BLaER1 (cell line): ENCODE results near the gene RASEF.

ENCODE experiments used
- H3K27ac ChIP-seq: shearing (Covaris generic); formaldehyde crosslinking; 2 replicates; pipeline ENCODE4 v1.8.1; 2022
- H3K27me3 ChIP-seq: shearing (Covaris generic); formaldehyde crosslinking; 2 replicates; pipeline ENCODE4 v1.8.1; 2022
- H3K36me3 ChIP-seq: shearing (Covaris generic); formaldehyde crosslinking; 2 replicates; pipeline ENCODE4 v1.8.1; 2022
- H3K4me1 ChIP-seq: shearing (Covaris generic); formaldehyde crosslinking; 2 replicates; pipeline ENCODE4 v1.8.1; 2022
- H3K4me2 ChIP-seq: shearing (Covaris generic); formaldehyde crosslinking; 2 replicates; pipeline ENCODE4 v1.8.1; 2022
- H3K4me3 ChIP-seq: shearing (Covaris generic); formaldehyde crosslinking; 2 replicates; pipeline ENCODE4 v1.8.1; 2022
- H3K9ac ChIP-seq: shearing (Covaris generic); formaldehyde crosslinking; 2 replicates; pipeline ENCODE4 v1.8.1; 2022
- H3K9me3 ChIP-seq: shearing (Covaris generic); formaldehyde crosslinking; 2 replicates; pipeline ENCODE4 v1.8.1; 2022
- H4K20me1 ChIP-seq: shearing (Covaris generic); formaldehyde crosslinking; 2 replicates; pipeline ENCODE4 v1.8.1; 2022
- Cebpa-rat ChIP-seq: shearing (Covaris generic); IDR thresholded peaks from 2 replicates; pipeline ENCODE4 v1.8.1; 2022

RASEF gene

GRCh38 chr9:83059417-83059816 lies 3.5 kb downstream of the RASEF start:
- Histone ChIP-seq H3K27me3 (peaks cover 42% of the 10 kb centered on the region), H4K20me1 (no peaks in the 10 kb centered on the region), H3K36me3 (no peaks in the 10 kb centered on the region), H3K4me1 (0 out of 2 replicates have a peak, but pooled peaks cover 4% of the 10 kb centered on the region), H3K4me2 (no peak overlapping the region), H3K9me3 (peaks cover 14% of the 10 kb centered on the region), H3K4me3 (no peak overlapping the region), H3K9ac (no peak overlapping the region), H3K27ac (no peak overlapping the region)
- no peak for TF ChIP-seq Cebpa-rat

- no peak overlapping the region for H3K9ac ChIP-seq
- no peaks in the 10 kb centered on the region for H3K36me3 ChIP-seq
- no peak overlapping the region for H3K4me2 ChIP-seq
- TF ChIP-seq Cebpa-rat, result no peak
- H4K20me1 ChIP-seq, result no peaks in the 10 kb centered on the region
- no peak overlapping the region for H3K27ac ChIP-seq
- peaks cover 18% of the 10 kb centered on the region for H3K27me3 ChIP-seq
- H3K9me3 ChIP-seq, result no peaks in the 10 kb centered on the region
- H3K4me1 ChIP-seq, result no peaks in the 10 kb centered on the region
- H3K4me3 ChIP-seq, result no peak overlapping the region
Measured at GRCh38 chr9:83056911-83057310, 6.0 kb downstream of the RASEF start.

GRCh38 chr9:83056174-83056573 lies 6.8 kb downstream of the RASEF start:
- Histone ChIP-seq H3K9me3 (no peaks in the 10 kb centered on the region), H3K4me1 (no peaks in the 10 kb centered on the region), H3K27me3 (peaks cover 11% of the 10 kb centered on the region), H4K20me1 (no peaks in the 10 kb centered on the region), H3K4me3 (no peak overlapping the region), H3K27ac (no peak overlapping the region), H3K36me3 (no peaks in the 10 kb centered on the region), H3K4me2 (no peak overlapping the region), H3K9ac (no peak overlapping the region)
- no peak for TF ChIP-seq Cebpa-rat

- no peaks in the 10 kb centered on the region for H3K27me3 ChIP-seq
- peaks cover 18% of the 10 kb centered on the region for H3K4me1 ChIP-seq
- H3K36me3 ChIP-seq, result no peaks in the 10 kb centered on the region
- no peaks in the 10 kb centered on the region for H3K9me3 ChIP-seq
- no peak overlapping the region for H3K27ac ChIP-seq
- H3K4me3 ChIP-seq, result no peak overlapping the region
- H3K9ac ChIP-seq, result no peak overlapping the region
- no peak for TF ChIP-seq Cebpa-rat
- H4K20me1 ChIP-seq, result no peaks in the 10 kb centered on the region
- no peak overlapping the region for H3K4me2 ChIP-seq
Measured at GRCh38 chr9:83047839-83048775, 14.8 kb downstream of the RASEF start.

GRCh38 chr9:83043597-83043996 lies 19.3 kb downstream of the RASEF start:
- H3K27ac ChIP-seq, result no peak overlapping the region
- no peak for TF ChIP-seq Cebpa-rat
- H3K27me3 ChIP-seq, result no peaks in the 10 kb centered on the region
- H3K9ac ChIP-seq, result no peak overlapping the region
- H4K20me1 ChIP-seq, result no peaks in the 10 kb centered on the region
- H3K4me1 ChIP-seq, result peaks cover 41% of the 10 kb centered on the region
- peak overlapping the region; percentile 70 for H3K4me2 ChIP-seq
- H3K4me3 ChIP-seq, result peak overlapping the region; percentile 17; the same call in 1 of the 2 replicates
- peaks cover 10% of the 10 kb centered on the region for H3K9me3 ChIP-seq
- H3K36me3 ChIP-seq, result no peaks in the 10 kb centered on the region

- Histone ChIP-seq H3K4me2 (peak overlapping the region; percentile 70), H3K4me3 (no peak overlapping the region), H4K20me1 (no peaks in the 10 kb centered on the region), H3K9me3 (peaks cover 10% of the 10 kb centered on the region), H3K27ac (peak overlapping the region; percentile 52), H3K9ac (no peak overlapping the region), H3K36me3 (no peaks in the 10 kb centered on the region), H3K4me1 (peaks cover 41% of the 10 kb centered on the region), H3K27me3 (no peaks in the 10 kb centered on the region)
- TF ChIP-seq Cebpa-rat, result no peak
Measured at GRCh38 chr9:83041771-83042170, 21.2 kb downstream of the RASEF start.

- Histone ChIP-seq H3K9me3 (peaks cover 10% of the 10 kb centered on the region), H4K20me1 (no peaks in the 10 kb centered on the region), H3K4me1 (peaks cover 34% of the 10 kb centered on the region), H3K27ac (no peak overlapping the region), H3K36me3 (no peaks in the 10 kb centered on the region), H3K4me3 (no peak overlapping the region), H3K4me2 (no peak overlapping the region), H3K9ac (no peak overlapping the region), H3K27me3 (no peaks in the 10 kb centered on the region)
- no peak for TF ChIP-seq Cebpa-rat
Measured at GRCh38 chr9:83039303-83039702, 23.6 kb downstream of the RASEF start.

- peaks cover 2% of the 10 kb centered on the region for H3K4me1 ChIP-seq
- no peak overlapping the region for H3K9ac ChIP-seq
- H3K27me3 ChIP-seq, result no peaks in the 10 kb centered on the region; the same call in 1 of the 2 replicates
- H3K4me3 ChIP-seq, result no peak overlapping the region
- no peak for TF ChIP-seq Cebpa-rat
- no peak overlapping the region for H3K27ac ChIP-seq
- peaks cover 10% of the 10 kb centered on the region for H3K9me3 ChIP-seq
- H3K4me2 ChIP-seq, result no peak overlapping the region
- H3K36me3 ChIP-seq, result no peaks in the 10 kb centered on the region
- no peaks in the 10 kb centered on the region for H4K20me1 ChIP-seq
Measured at GRCh38 chr9:83036043-83036442, 26.9 kb downstream of the RASEF start.

- no peak for TF ChIP-seq Cebpa-rat
Measured at GRCh38 chr9:83035143-83035542, 27.8 kb downstream of the RASEF start.

GRCh38 chr9:83034587-83034986 lies 28.4 kb downstream of the RASEF start:
- no peak for TF ChIP-seq Cebpa-rat
- Histone ChIP-seq H3K36me3 (no peaks in the 10 kb centered on the region), H3K27me3 (no peaks in the 10 kb centered on the region; the same call in 1 of the 2 replicates), H3K27ac (no peak overlapping the region), H3K4me1 (peaks cover 8% of the 10 kb centered on the region; the same call in 1 of the 2 replicates), H3K4me3 (no peak overlapping the region), H3K4me2 (no peak overlapping the region), H3K9ac (no peak overlapping the region), H3K9me3 (peaks cover 5% of the 10 kb centered on the region), H4K20me1 (no peaks in the 10 kb centered on the region)

More at GRCh38 chr9:83035143-83035542, 27.8 kb downstream of the RASEF start:
- no peak overlapping the region for H3K9ac ChIP-seq
- H3K4me1 ChIP-seq, result peaks cover 6% of the 10 kb centered on the region; the same call in 1 of the 2 replicates
- no peaks in the 10 kb centered on the region for H3K36me3 ChIP-seq
- no peaks in the 10 kb centered on the region for H4K20me1 ChIP-seq
- H3K27ac ChIP-seq, result no peak overlapping the region
- peaks cover 10% of the 10 kb centered on the region for H3K9me3 ChIP-seq
- H3K4me3 ChIP-seq, result no peak overlapping the region
- no peak overlapping the region for H3K4me2 ChIP-seq
- H3K27me3 ChIP-seq, result no peaks in the 10 kb centered on the region; the same call in 1 of the 2 replicates
